Mesodermal cell (in vitro differentiated cells): ENCODE data around the gene ZYG11A.

Experiments
- H3K27ac ChIP-seq: 2 replicates; pipeline ENCODE4 v1.7.0; 2013; ENCODE audit warnings: mild to moderate bottlenecking, low read depth, low read length, moderate library complexity; ENCODE audit not compliant: severe bottlenecking
- H3K36me3 ChIP-seq: 2 replicates; pipeline ENCODE4 v1.7.1; 2013; ENCODE audit warnings: mild to moderate bottlenecking, low read length, moderate library complexity; ENCODE audit not compliant: control insufficient read depth, insufficient read depth
- H3K4me1 ChIP-seq: one replicate; pipeline ENCODE4 v1.7.1; 2013; ENCODE audit warnings: mild to moderate bottlenecking, low read length; ENCODE audit not compliant: insufficient read depth, control insufficient read depth, poor library complexity, severe bottlenecking
- H3K4me3 ChIP-seq: 2 replicates; pipeline ENCODE4 v1.7.0; 2013; ENCODE audit warnings: low read length, control low read depth, mild to moderate bottlenecking; ENCODE audit not compliant: insufficient read depth, poor library complexity, severe bottlenecking; ENCODE audit errors: extremely low read depth
- H3K9me3 ChIP-seq: 2 replicates; pipeline ENCODE4 v1.7.1; 2013; ENCODE audit warnings: mild to moderate bottlenecking, low read length, moderate library complexity; ENCODE audit not compliant: control insufficient read depth
- WGBS, 2 experiments: methylation state at CpG; one replicate each; pipeline ENCODE4 v1.1.5; 2013; ENCODE audit warnings: missing lambda C conversion rate in 2 of 2; ENCODE audit not compliant: insufficient coverage in 2 of 2; 5-methylcytosine and 5-hydroxymethylcytosine counted together

ZYG11A gene

DNA sequence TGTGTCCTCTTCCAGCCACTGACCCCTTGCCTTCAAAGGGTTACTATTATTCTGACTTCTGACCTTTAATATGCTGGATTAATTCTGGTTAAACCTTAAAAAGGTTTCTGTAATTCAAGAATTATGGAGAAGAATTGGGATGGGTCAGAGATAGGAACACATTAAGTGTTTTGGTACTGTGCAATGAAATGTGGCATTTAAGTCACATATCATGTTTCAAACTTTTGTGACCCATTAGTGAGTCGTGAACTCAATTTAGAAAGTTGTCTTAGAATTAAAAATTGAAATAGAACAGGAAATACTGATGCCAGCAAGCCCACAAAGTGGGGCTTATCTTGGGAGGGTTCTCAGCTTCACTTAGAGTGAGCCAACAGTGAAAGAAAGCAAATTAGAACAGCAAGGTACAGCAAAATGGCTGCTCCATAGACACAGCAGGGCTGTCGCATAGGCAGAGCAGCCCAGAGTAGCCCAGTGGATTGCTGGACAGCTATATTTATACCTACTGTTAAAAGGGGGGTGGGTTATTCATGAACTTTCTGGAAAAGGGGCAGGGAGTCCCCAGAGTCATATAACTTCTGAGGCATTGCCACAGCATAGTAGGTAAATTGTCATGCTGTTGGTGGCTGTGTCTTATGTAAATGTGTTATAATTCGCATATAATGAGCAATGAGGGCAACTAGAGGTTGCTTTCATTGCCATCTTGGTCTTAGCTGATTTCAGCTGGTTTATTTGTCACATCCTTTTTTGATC lies 95.0 kb downstream of the ZYG11A start:
- no peak overlapping the region for H3K27ac ChIP-seq
- no peaks in the 10 kb centered on the region for H3K36me3 ChIP-seq
- H3K4me3 ChIP-seq: no peak overlapping the region
- H3K4me1 ChIP-seq: no peaks in the 10 kb centered on the region
- H3K9me3 ChIP-seq: no peaks in the 10 kb centered on the region
- 82 to 85% methylated on average over 2 of the region's 3 CpGs for WGBS, 2 experiments

- Histone ChIP-seq H3K27ac (no peak overlapping the region), H3K36me3 (no peaks in the 10 kb centered on the region), H3K4me3 (no peak overlapping the region), H3K9me3 (no peaks in the 10 kb centered on the region), H3K4me1 (no peaks in the 10 kb centered on the region)
- WGBS, 2 experiments: no CpG with 5 or more reads among the region's 1 CpG
Measured at GRCh38 chr1:52938183-52938451, 95.6 kb downstream of the ZYG11A start.

DNA sequence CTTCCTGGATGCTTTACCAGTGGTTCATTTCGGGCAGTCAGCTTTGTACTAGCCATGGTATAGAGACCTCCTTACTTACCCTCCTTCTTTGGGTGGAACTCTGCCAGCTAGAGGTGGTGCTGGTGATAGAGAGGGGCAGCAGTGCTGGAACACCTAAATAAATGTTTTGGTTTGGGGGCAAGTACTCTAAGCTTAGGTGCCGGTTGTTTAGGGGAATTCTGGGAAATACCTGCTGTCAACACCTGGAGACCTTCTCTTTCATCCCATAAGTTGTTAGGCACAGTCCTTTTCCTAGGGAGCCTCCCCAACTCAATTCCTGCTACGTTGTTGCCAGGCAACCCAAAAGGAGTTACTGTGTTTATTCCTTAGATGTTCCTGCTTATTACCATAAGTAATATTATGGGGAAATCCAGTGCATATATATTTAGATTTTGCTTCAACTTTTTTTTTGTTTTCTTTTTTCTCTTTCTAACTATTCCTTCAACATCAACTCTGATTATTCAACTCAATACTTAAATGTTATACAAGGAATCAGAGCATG lies 101.4 kb downstream of the ZYG11A start:
- H3K9me3 ChIP-seq: no peaks in the 10 kb centered on the region
- no peak overlapping the region for H3K27ac ChIP-seq
- H3K4me3 ChIP-seq: no peak overlapping the region
- H3K4me1 ChIP-seq: no peaks in the 10 kb centered on the region
- 50 to 100% methylated on average over 1 to 2 of the region's 3 CpGs for WGBS, 2 experiments
- no peaks in the 10 kb centered on the region for H3K36me3 ChIP-seq

- WGBS, 2 experiments: 83 to 91% methylated on average over 5 to 10 of the region's 10 CpGs
- no peaks in the 10 kb centered on the region for H3K9me3 ChIP-seq
- no peak overlapping the region for H3K4me3 ChIP-seq
- no peaks in the 10 kb centered on the region for H3K36me3 ChIP-seq
- H3K4me1 ChIP-seq: no peaks in the 10 kb centered on the region
- H3K27ac ChIP-seq: no peak overlapping the region
Measured at GRCh38 chr1:52944566-52944965, 102.0 kb downstream of the ZYG11A start.
